IPS DF 4.7 (cell line): ENCODE data around the gene PDZD2.

Experiments
- DNase-seq: peaks from one replicate; pipeline ENCODE4 v3.0.0-alpha.2; 2013; ENCODE audit warnings: low spot score; ENCODE audit errors: extremely low read depth

PDZD2 gene

DNA sequence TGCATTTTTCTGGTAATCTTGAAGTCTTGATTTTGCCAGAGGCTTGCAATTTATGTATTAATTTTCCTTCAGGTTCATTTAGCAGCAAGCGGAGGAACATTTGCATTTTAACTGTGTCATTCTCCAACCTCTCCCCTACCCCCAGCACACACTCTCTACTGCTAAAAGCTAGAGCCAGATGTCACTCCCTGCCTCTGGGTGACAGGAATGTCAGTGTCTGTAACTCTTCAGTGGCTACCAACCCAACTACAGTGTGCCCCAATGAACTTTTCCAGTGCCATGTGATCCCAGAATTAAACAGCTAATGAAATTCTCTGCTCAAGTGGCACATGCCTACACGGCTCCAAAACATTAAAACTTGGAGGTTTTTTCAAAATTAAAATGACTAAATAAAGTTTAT, 274.9 kb downstream of the PDZD2 start:
- no peak for DNase-seq

DNA sequence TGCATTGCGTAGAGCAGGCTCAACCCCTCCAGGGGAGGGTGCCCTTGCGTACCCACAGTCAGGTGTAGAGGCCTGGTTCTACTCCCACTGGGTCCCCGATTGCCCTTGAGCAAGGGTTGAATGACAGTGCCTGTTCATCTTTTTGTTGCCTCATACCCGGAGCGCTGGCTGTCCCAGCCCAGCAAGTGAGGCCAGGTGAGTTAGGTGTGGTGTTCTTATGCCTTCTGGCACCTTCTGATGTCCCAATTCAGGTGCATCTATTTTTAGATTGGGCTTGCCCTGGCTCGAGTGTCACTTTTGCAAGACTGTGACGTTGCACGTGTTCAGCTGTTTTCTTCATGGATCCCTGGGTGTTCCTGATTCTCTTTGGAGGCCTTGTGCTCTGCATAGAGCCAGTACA, 277.4 kb downstream of the PDZD2 start:
- DNase-seq, result no peak

DNA sequence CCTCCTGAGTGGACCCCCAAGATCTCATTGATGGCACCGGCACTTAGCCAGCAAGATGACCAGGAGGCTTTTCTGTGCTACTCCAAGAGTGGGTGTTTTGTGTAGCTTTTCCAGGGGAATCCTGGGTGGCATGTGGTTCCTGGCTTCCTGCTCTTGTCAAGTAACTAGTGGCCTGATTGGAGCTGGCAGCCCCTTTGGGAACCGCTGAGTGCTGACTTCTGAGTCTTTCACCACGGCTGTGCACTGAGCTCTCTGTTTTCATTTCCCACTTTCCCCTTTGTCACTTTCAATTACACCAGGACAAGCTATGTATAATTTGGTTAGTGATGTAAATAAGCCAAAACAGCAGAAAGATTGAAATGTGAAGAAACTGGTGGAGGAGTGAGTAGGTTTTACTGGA, 279.8 kb downstream of the PDZD2 start:
- DNase-seq, result no peak

DNA sequence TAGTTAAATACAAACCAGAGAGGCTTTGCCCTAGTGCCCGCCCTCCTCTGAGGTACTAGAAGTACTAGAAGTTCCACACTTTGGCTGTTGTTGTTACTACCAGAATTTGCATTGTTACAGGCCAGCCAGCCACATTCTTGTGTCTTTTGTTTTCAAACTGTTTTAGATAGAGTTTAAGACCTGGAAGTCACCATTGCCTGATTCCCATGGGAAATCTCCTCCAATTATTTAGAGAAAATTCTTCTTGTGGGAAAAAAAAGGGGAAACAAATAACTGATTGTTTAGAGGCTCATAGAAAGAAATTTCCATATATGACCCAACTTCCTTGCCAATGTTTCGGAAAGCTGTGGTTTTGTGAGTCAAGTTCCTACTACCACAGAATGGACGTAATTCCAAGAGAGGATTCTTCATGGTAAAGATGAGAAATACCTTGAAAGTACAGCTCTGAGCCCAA, 282.9 kb downstream of the PDZD2 start:
- no peak for DNase-seq

GRCh38 chr5:31924005-31924404, 285.1 kb downstream of the PDZD2 start:
- no peak for DNase-seq

DNA sequence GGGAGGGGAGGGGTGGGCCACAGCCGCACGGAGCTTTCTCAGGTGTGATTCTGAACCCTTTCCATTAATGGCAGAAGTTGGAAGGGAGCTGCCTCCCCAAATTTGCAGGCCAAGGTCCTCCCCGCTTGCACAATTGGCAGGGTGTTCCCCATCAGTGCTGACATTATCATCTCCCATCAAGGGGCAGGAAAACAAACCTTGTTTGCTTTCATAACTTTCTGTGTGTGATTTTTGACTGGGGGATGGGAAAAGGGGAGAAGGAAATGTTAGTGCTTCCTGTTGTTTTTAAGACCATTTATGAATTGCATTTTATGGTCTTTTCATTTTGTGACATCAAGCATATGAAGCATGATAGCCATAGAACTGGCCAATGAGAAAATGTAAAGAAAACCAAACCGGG, 292.9 kb downstream of the PDZD2 start:
- no peak for DNase-seq

DNA sequence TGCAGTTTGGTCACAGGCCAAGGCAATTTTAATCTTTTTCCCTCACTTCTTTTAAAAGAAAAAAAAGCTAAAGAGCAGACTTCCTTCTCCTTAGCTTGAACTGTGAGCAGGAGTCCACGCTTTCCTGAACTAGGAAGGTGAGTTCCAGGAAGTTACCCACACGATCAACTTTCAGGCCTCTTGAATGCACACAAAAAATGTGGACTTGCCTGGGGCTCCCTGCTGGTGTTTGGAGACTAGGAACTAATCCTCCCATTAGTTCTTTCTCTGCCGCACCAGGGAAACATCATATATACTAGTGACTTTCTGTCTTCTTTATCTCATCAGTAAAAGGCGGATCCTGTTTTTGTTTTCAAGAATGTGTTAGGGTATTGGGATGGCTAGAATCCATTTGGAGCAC, 295.2 kb downstream of the PDZD2 start:
- no peak for DNase-seq

DNA sequence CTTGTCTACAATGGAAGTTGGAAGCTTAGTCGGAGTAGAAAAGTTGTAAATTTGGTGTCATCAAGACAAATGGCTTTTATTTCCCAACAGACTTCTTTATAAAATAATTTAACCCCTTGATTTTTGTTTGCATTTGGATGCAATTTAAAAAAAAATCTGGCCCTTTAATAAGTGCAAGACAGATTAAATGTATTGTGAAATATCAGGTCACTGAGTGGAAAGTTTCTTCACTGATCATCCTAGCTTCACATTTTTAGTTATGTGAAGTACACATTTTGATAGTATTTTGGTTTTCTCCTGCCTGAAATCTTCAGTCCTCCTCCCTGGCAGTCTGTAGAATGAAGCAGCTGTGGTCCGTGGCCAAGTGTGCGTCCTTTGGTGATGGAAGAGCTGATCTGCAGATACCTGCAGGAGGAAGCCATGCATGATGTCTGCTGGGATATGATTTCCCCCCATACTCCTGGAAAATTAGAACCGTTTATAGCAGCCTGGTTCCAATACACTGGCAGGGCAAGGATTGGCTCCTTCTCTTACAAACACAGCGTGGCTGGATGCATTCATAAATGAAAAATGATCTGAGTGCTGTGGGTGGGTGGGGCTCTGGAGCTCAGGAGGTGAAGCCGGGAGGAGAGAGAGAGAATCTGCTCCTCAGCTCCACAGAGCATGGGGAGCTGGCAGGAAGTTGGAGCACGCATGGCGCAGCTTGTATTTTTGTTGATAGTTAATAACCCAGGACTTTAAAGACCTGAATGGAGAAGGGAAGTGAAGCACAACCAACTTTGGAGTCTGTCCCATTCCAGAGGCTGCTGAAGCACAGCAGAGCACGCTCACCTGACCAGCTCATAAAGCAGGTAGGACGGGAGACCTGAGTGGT, 296.8 kb downstream of the PDZD2 start:
- DNase-seq, result no peak

DNA sequence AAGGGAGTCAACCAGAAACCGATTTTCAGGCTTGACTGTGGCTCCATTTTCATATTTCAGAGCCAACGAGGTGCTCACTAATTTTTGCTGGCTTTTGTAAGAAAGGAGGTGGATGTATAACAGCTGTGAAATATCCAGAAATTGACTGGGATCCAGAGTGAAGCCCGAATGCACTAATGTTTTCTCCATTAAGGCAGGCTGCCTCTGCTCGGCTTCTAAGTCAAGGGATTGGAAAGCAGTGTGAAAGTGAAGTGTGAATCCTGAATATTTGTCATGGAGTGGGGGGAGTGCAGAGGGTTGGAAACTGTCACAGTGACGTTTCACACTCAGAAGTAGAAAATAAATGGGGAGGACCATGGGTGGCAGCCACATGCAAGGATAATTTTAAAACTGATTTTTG, 297.8 kb downstream of the PDZD2 start:
- no peak for DNase-seq

- no peak for DNase-seq
Observed at GRCh38 chr5:31937226-31937625, 298.3 kb downstream of the PDZD2 start.

GRCh38 chr5:31937703-31938102, 298.8 kb downstream of the PDZD2 start:
- DNase-seq, result no peak

GRCh38 chr5:31939151-31939550, 300.2 kb downstream of the PDZD2 start:
- DNase-seq, result no peak

DNA sequence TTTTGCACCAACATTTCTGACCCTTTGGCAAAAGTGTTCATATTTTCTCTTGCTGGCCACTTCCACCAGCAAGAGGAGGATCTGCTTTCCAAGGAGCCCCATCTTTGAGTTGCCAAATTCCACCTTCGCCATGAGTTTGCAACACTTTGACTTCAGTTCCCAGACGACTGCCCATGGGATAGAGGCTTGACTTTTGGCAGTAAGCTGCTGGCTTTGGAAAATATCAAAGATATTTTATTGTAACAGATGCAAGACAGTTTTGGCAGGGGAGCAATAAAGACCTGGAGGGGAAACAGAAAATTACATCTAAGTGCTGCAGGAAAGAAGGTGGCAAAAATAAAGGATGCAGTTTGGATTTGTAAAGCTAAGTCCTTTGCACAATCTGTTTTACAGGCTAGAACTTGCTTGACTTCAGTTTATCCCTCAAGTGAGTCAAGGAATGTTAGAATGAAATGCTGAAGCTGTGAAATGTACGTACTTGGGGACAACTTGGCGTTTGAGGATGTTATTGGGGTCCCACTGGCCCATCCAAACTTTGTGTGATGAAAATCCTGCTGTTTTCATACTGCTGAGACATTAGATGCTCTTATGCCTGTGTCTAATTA, 302.3 kb downstream of the PDZD2 start:
- DNase-seq, result no peak

DNA sequence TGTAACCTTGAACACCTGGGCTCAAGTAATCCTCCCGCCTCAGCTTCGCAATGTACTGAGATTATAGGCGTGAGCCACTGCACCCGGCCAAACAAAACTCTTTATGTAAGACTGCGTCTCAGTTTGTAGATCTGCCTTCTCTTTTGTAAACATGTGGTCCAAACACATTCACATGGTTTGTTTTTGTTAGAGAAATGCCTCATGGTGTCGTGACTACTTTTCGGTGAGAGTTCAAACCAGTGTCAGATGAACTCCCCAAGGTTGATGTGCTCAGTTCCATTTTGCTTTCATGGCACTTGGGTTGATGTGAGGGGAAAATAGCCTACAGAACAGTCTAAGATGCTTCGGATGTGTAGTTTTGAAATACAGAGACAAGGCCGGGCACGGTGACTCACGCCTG, 303.6 kb downstream of the PDZD2 start:
- DNase-seq, result no peak

DNA sequence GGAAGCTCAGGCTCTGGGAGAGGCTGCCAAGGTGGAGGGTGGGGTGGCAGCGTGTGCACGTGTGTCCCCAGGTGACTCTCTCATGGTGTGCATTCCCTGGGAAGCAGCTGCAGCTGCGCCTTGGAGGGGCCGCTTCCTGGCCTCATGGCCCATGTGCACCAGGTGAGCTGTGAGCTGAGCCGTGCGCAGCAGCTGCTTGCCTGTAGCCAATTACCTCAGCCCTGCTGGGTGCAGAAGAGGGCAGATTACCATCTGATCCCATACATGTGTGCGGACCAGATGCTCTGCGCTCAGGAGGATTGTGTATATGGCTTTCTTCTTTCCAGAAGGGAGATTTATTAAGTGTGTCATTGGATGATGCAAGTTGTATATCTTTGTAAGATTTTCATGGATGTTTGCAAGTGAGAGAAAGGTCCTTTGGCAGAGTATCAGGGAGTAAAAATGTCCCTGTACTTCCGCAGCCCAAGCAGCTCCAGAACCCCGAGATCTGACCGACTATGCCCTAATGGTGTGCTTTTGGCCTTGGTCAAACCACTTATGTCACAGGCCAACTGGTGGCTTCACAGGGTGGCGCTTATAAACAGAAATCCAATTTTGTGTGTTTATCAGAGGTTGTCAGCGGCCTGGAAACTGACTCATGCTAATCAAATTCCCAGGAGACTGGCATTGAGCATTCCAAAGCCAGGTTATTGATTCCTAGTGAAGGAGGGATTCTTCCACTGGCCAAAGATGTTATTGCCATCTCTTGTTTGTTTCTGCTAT, 305.9 kb downstream of the PDZD2 start:
- DNase-seq, result no peak

DNA sequence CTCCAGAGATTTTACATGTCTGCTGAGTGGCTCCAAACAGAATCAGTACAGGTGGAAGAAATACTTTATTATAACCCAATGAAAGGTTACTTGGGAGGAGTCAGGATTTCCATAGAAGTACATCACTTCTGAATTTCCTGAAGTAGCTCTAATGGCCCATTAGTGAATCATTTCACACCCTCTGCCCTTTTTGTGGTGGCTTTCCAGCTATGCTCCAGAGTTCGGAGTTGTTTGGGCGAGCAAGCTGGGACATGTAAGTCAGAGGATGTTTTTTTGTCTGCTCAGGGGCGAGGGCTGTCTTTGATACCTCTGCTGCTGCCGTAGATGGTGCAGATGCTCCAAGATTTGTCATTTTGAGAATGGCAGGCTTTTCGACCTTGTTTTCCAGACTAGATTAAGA, 309.1 kb downstream of the PDZD2 start:
- DNase-seq, result no peak

DNA sequence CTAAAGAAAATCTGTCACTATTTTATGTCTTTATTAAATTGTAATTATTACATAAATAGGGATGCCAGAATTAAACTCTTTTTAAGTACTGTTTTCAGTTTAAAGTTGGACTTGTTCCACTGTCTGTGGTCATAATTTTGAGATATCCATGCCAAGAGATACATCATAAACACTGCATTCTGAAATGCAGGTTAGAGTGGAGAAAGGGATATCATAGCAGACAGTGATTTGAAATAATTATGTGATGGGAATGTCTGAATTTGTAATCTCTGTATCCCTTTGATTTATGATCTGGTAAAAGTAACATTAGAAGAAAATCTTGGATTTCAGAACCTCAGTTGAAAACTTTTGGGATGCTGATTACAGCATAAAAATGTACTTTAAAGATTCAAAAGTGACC, 313.1 kb downstream of the PDZD2 start:
- no peak for DNase-seq

DNA sequence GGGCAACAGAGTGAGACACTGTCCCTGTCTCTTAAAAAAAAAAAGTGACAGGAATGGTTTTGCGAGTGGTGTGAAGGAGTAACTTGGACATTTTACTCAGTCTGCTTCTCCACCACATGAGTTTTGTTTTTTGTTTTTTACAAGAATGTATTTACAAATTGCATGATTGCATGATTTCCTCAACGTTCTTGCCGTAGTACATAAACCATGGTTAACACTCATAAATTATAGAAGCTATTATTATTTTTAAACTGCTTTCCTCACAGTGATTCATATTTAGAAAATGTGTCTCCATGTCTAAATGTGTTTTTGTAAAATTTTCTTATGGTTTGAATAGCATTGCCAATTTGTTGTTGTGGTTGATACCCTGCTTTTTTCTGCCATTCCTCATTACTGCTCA, 315.2 kb downstream of the PDZD2 start:
- DNase-seq, result no peak

GRCh38 chr5:31957151-31957550, 318.2 kb downstream of the PDZD2 start:
- DNase-seq, result no peak

DNA sequence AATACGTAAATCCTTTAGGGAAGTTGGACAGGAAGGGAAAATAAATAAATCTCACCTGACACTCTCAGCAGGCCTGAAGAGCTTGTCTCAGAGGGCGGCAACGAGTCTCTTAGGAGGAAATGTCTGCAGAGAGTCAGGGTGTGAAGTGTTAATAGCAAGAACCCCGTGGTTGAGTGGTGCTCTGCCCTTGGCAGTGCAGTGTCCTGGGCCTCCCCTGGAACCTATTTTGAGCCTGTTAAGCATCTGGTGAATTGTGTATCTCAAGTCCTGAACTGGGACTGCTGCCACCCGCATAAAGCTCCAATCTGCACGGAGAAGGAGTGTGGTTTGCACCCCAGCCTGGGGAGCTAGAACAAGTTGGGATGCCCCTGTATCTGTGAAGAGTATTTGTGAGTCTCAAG, 323.4 kb downstream of the PDZD2 start:
- no peak for DNase-seq

DNA sequence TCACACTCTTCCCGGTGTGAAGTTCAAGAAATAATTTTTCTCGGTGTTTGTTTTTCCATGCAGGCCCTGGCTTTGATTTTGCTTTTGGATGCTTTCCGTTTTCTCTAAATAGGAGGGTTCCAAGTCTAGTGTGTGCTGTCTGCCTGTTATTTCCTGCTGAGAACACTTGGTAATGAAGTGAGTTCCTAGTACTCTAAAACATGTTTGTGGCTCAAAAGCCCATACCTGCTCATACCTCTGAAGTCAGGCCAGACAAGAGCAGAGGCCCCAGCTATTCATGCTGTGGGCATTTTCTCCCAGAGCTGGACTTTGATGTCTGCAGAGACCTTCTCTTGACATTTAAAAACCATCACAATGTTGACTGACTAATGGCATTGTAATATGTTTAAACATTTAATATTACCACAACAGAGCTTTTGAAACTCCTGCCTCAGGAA, 324.0 kb downstream of the PDZD2 start:
- DNase-seq, result no peak

- no peak for DNase-seq
Observed at GRCh38 chr5:31963358-31964006, 324.6 kb downstream of the PDZD2 start.
